ENCODE results near the gene HERPUD2.
"Not testable (repeated sequence)": the region's sequence is repeated elsewhere in the genome, so short reads cannot be mapped to it uniquely, and the experiment has no call there.

DNA sequence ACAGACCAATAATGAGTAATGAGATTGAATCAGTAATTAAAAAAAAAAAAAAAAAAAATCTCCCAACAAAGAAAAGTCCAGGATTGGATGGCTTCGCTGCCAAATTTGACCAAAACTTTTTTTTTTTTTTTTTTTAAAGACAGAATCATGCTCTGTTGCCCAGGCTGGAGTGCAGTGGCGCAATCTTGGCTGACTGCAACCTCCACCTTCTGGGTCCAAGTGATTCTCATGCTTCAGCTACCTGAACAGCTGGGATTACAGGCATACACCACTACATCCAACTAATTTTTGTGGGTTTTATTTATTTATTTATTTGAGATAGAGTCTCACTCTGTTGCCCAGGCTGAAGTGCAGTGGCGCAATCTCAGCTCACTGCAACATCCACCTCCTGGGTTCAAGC lies 40.4 kb downstream of the HERPUD2 start:
- not testable (repeated sequence) for TF ChIP-seq CTCF (IDR thresholded peaks at IDR 0.05 in 4 of 5, conservative IDR thresholded peaks at IDR 0.05 in 1 of 5); POLR2A (IDR thresholded peaks at IDR 0.05)
